ENCODE results near the gene NMT1. TPM values are rescaled to one million over a fixed set of nuclear protein-coding genes. Genes with fewer than 3 reads are reported as not detected.

The NMT1 gene
- total RNA-seq, 1 experiment from 2014 or later = 173 TPM

GRCh38 chr17:45102856-45103255 lies 41.7 kb downstream of the NMT1 start (continued):
- TF ChIP-seq POLR2AphosphoS5 (IDR thresholded peaks at IDR 0.05; ENCODE audit: low read depth, low read length) = no peak
- no peak for TF ChIP-seq MAX (IDR thresholded peaks at IDR 0.05)
- TF ChIP-seq TCF7L2 (IDR thresholded peaks at IDR 0.05; ENCODE audit: borderline replicate concordance, extremely low read depth, insufficient read depth, insufficient read length) = no peak
- no peak for TF ChIP-seq POLR2A (IDR thresholded peaks at IDR 0.05; ENCODE audit: borderline replicate concordance, extremely low read depth, insufficient read depth, insufficient read length)
- TF ChIP-seq ELF1 (IDR thresholded peaks at IDR 0.05; ENCODE audit: borderline replicate concordance, low read depth) = no peak
- no peak for TF ChIP-seq ZNF274 (IDR thresholded peaks at IDR 0.05; ENCODE audit: low read depth, low read length)
- TF ChIP-seq REST (IDR thresholded peaks at IDR 0.05; ENCODE audit: low read depth) = no peak
- TF ChIP-seq ATF3 (IDR thresholded peaks at IDR 0.05) = no peak

GRCh38 chr17:45103269-45103795 lies 42.2 kb downstream of the NMT1 start:
- ChIA-PET RAD21 (ENCODE audit: low non-redundant PET in 1 of 2, low total read pairs in 2 of 2, uncharacterized antibody in 2 of 2, unreplicated experiment in 2 of 2) (no interaction called here), CTCF (no interaction called here), POLR2A (no interaction called here)
- DNase-seq (ENCODE audit: low read depth, low spot score) (no peak), ATAC-seq (no peak)
- no peak overlapping the region for H3K4me3 ChIP-seq (replicated peaks in 1 of 2; ENCODE audit: low read depth in 1 of 2, low read length in 2 of 2)
- BruUV-seq (replicated peaks) = no TSS peak
- no peaks in the 10 kb centered on the region for H3K9me3 ChIP-seq (ENCODE audit: control insufficient read depth in 1 of 2, insufficient read depth in 1 of 2, low read depth in 1 of 2, low read length in 2 of 2)
- TF ChIP-seq REST (IDR thresholded peaks at IDR 0.05; ENCODE audit: low read depth) (no peak), MAX (IDR thresholded peaks at IDR 0.05) (no peak), CEBPB (IDR thresholded peaks at IDR 0.05; ENCODE audit: low read depth) (no peak), RAD21 (IDR thresholded peaks at IDR 0.05; ENCODE audit: low read depth) (no peak)
- no peak overlapping the region for H2AFZ ChIP-seq (ENCODE audit: low read depth, low read length, poor library complexity, severe bottlenecking)
- H4K20me1 ChIP-seq (ENCODE audit: insufficient read depth) = no peaks in the 10 kb centered on the region
- H3K36me3 ChIP-seq (ENCODE audit: control insufficient read depth in 1 of 2, insufficient read depth in 2 of 2, low read length in 2 of 2) = peaks cover 34 to 61% of the 10 kb centered on the region in 2 experiments
- H3K27ac ChIP-seq (ENCODE audit: low read depth, low read length) = no peak overlapping the region
- H3K79me2 ChIP-seq (ENCODE audit: insufficient read depth, low read length) = peaks cover 7% of the 10 kb centered on the region; the same call in 1 of the 2 replicates
- no peak overlapping the region for H3K4me2 ChIP-seq (ENCODE audit: low read length)
- intact Hi-C loops (cut with micrococcal nuclease) = no loop called here
- H3K9me2 ChIP-seq (ENCODE audit: insufficient read depth) = no peaks in the 10 kb centered on the region
- peaks cover 0 to 3% of the 10 kb centered on the region in 2 experiments; a peak in 1 of 4 replicates for H3K4me1 ChIP-seq (ENCODE audit: control insufficient read depth in 1 of 2, insufficient read depth in 2 of 2, low read length in 2 of 2)
- H3K27me3 ChIP-seq (ENCODE audit: insufficient read depth, low read length) = no peaks in the 10 kb centered on the region
- H3K9ac ChIP-seq (ENCODE audit: low read length) = no peak overlapping the region

Data from HCT116 (cell line).